Upper lobe of left lung (tissue), 6 donors: Measurements from ENCODE around the gene LCN9. TPM values are rescaled to one million over a fixed set of nuclear protein-coding genes. Genes with fewer than 3 reads are reported as not detected.
"Not testable (repeated sequence)": the region's sequence is repeated elsewhere in the genome, so short reads cannot be mapped to it uniquely, and the experiment has no call there.

Experiments
- ATAC-seq, 2 donors: fragments of 200-7000 bp; cut with Tn5 transposase; one replicate each; pipeline ENCODE4 v1.9.1; 2022; ENCODE audit warnings: mild to moderate bottlenecking in 2 of 2, moderate library complexity in 2 of 2; ENCODE audit not compliant: low FRiP score in 2 of 2
- DNase-seq, 2 donors: peaks; one replicate each; pipeline ENCODE4 v3.0.0-alpha.2; 2019 to 2020
- H3K27ac ChIP-seq, 4 donors: fragments of 200-600 bp; sonication (generic); one replicate each; pipeline ENCODE4 v1.5.1; 2016 to 2019
- H3K27me3 ChIP-seq, 4 donors: fragments of 200-600 bp; sonication (generic); one replicate each; pipeline ENCODE4 v1.5.1; 2017 to 2019
- H3K36me3 ChIP-seq, 4 donors: fragments of 200-600 bp; sonication (generic); one replicate each; pipeline ENCODE4 v1.5.1; 2016 to 2019
- H3K4me1 ChIP-seq, 4 donors: fragments of 200-600 bp; sonication (generic); one replicate each; pipeline ENCODE4 v1.5.1; 2018 to 2019
- H3K4me3 ChIP-seq, 4 donors: fragments of 200-600 bp; sonication (generic); one replicate each; pipeline ENCODE4 v1.5.1; 2017 to 2019; ENCODE audit warnings: mild to moderate bottlenecking in 2 of 4, moderate library complexity in 1 of 4
- H3K9me3 ChIP-seq, 4 donors: fragments of 200-600 bp; sonication (generic); one replicate each; pipeline ENCODE4 v1.5.1; 2018 to 2019
- EP300 ChIP-seq, 4 donors: sonication (generic); formaldehyde crosslinking; IDR thresholded peaks; one replicate each; pipeline ENCODE4 v1.5.1; 2017; ENCODE audit warnings: antibody characterized with exemption in 4 of 4, control low read depth in 2 of 4
- POLR2A ChIP-seq, 4 donors: fragments of 450-650 bp; IDR thresholded peaks; one replicate each; pipeline ENCODE4 v1.5.1; 2016 to 2017; ENCODE audit warnings: antibody characterized with exemption in 4 of 4, mild to moderate bottlenecking in 2 of 4
- POLR2AphosphoS5 ChIP-seq, 2 donors: sonication (generic); formaldehyde crosslinking; IDR thresholded peaks; one replicate each; pipeline ENCODE4 v1.5.1; 2017; ENCODE audit warnings: antibody characterized with exemption in 2 of 2
- WGBS, 2 donors: methylation state at CpG; one replicate each; pipeline ENCODE4 v1.1.5; 2017 to 2018; 5-methylcytosine and 5-hydroxymethylcytosine counted together
- total RNA-seq, 6 donors: library from RNA; depleted of rRNA in 4 of 6; stranded (reverse); fragments of >200 nt in 4 of 6; gene quantifications; one replicate each; pipeline versions ENCODE4 v1.1.0 to v1.2.1, GENCODE V29; 2016 to 2021
- TF ChIP-seq, protein P1 (sequence below), 6 experiments: fragments of 450-650 bp in 4 of 6; fragments of 200-600 bp in 2 of 6; sonication (generic) in 2 of 6; IDR thresholded peaks; one replicate each; pipeline ENCODE4 v1.5.1; 2016 to 2019; ENCODE audit warnings: antibody characterized with exemption in 6 of 6
- donor health status: DM: no; HTN: no; CAD: no; lungs with moderate emphysema.
- donor health status: DM: no; HTN: yes; CAD: no; lungs with severe emphysema.

The LCN9 gene
- total RNA-seq, 6 donors from 2014 or later, result not detected

DNA sequence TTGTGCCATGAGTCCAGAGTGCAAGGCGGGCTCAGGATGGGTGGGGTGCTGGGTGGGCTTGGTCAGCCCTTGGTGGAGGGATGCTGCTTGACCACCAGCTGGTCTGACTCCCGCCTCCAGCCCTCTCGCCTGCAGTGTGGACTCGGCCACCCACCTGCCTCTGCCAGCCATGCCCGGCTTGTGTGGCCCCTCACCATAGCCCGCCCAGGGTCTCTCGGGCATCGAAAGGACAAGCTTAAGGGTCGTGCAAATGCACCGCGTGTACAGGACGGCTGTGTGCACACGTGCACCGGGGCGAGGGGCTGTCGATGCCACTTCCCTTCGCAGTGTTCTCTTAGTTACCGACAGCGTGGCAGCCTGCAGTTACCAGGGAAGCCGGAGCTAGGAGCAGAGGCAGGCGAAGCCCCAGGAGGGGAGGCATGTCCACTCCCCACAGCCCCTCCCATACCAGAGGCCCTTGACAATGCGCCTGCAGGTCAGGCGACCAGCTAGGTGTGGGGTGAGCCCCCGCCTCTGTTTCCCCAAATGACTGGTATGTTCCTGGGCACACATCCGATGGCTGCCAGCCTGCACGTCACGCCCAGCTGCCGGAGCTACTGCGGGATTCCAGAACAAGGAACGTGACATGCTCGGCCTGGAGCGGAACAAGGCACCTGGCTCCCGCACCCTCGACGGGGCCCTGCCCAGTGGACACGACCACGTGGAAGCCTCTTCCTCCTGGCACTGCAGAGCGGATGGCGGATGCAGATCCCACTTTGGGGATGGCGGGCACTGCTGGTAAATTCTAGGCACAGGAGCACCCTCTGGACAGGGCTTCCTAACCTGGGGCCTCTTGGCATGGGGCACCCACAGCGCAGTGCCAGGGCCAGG lies 7.8 kb downstream of the LCN9 start:
- DNase-seq (peak in 1 of 2 donors; percentile 71), ATAC-seq (no peak)
- WGBS, 2 donors, result 83 to 85% methylated on average over 21 to 35 of the region's 41 CpGs
- H3K9me3 ChIP-seq, result peaks cover 0 to 12% (median 0%) of the 10 kb centered on the region in 4 donors
- no peak overlapping the region for H3K4me3 ChIP-seq
- no peak for TF ChIP-seq EP300 (IDR thresholded peaks at IDR 0.05)
- TF ChIP-seq, protein P1, sequence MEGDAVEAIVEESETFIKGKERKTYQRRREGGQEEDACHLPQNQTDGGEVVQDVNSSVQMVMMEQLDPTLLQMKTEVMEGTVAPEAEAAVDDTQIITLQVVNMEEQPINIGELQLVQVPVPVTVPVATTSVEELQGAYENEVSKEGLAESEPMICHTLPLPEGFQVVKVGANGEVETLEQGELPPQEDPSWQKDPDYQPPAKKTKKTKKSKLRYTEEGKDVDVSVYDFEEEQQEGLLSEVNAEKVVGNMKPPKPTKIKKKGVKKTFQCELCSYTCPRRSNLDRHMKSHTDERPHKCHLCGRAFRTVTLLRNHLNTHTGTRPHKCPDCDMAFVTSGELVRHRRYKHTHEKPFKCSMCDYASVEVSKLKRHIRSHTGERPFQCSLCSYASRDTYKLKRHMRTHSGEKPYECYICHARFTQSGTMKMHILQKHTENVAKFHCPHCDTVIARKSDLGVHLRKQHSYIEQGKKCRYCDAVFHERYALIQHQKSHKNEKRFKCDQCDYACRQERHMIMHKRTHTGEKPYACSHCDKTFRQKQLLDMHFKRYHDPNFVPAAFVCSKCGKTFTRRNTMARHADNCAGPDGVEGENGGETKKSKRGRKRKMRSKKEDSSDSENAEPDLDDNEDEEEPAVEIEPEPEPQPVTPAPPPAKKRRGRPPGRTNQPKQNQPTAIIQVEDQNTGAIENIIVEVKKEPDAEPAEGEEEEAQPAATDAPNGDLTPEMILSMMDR (IDR thresholded peaks at IDR 0.05), result no peak
- TF ChIP-seq POLR2A (IDR thresholded peaks at IDR 0.05), result no peak
- no peak for TF ChIP-seq POLR2AphosphoS5 (IDR thresholded peaks at IDR 0.05)
- H3K27me3 ChIP-seq, result no peaks in the 10 kb centered on the region
- no peak overlapping the region for H3K27ac ChIP-seq
- H3K36me3 ChIP-seq, result no peaks in the 10 kb centered on the region
- no peaks in the 10 kb centered on the region for H3K4me1 ChIP-seq

DNA sequence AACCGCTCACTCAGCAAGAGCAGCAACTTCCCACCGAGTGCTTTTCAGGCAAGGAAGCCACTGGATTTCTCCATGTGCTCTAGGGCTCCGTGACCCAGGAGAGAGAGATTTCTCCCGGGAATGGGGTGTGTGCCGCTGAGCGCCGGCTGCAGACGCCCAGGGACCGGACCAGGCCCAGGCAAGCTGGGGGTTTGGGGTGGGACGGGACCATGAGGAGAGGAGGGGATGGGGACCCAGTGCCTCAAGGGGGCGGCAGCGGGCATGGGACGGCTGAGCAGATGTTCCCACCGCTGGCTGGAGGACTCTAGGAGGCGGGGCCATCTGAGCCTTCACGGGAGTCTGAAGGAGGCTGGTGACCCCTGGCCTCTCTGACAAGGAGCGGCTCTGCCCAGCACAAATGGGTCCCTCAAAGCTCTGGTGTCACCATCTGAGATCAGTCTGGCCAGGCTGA lies 8.5 kb downstream of the LCN9 start:
- Histone ChIP-seq H3K4me1 (no peaks in the 10 kb centered on the region), H3K4me3 (no peak overlapping the region), H3K36me3 (no peaks in the 10 kb centered on the region), H3K27ac (no peak overlapping the region), H3K9me3 (peaks cover 0 to 12% (median 0%) of the 10 kb centered on the region in 4 donors), H3K27me3 (no peaks in the 10 kb centered on the region)
- 44 to 69% methylated on average over 9 to 17 of the region's 17 CpGs for WGBS, 2 donors
- TF ChIP-seq, protein P1 (IDR thresholded peaks at IDR 0.05), result no peak
- TF ChIP-seq POLR2AphosphoS5 (IDR thresholded peaks at IDR 0.05), result no peak
- no peak for TF ChIP-seq EP300 (IDR thresholded peaks at IDR 0.05)
- TF ChIP-seq POLR2A (IDR thresholded peaks at IDR 0.05), result no peak
- ATAC-seq, result no peak
- DNase-seq, result peak in 1 of 2 donors; percentile 59

DNA sequence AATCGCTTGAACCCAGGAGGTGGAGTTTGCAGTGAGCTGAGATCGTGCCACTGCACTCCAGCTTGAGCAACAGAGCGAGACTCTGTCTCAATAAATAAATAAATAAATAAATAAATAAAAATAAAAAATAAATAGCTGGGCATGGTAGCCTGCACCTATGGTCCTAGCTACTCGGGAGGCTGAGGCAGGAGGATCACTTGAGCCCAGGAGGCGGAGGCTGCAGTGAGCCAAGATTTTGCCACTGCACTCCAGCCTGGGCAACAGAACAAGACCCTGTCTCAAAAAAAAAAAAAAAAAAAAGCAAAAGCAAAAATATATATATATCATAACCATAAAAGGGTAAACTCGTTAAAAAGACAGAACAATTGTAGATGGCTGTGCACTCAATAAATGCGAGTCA lies 9.7 kb downstream of the LCN9 start:
- not testable (repeated sequence) for H3K27ac ChIP-seq, H3K27me3 ChIP-seq, H3K4me1 ChIP-seq, DNase-seq, ATAC-seq, H3K4me3 ChIP-seq, H3K36me3 ChIP-seq
- H3K9me3 ChIP-seq, result peaks cover 0 to 12% (median 0%) of the 10 kb centered on the region in 4 donors
- WGBS, 2 donors, result 80 to 88% methylated on average over 7 of the region's 7 CpGs

DNA sequence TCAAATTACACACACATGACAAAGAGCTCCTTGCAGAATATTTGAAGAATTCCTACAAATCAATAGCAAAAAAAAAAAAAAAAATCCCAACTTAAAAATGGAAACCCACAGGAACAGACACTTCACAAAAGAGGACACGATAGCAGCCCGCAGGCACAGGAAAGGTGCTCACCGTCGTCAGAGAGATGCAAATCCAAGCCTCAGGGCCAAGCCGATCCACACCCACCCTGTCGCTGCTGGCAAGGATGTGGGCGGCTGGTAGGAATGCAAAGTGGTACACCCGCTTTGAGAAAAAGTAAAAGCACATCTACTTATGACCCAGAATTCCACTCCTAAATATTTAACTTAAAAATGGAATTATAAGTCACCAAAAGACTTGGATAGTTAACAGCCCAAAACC lies 10.8 kb downstream of the LCN9 start:
- DNase-seq (peak in 1 of 2 donors; percentile 17), ATAC-seq (no peak)
- Histone ChIP-seq H3K9me3 (peaks cover 0 to 6% (median 0%) of the 10 kb centered on the region in 4 donors), H3K4me3 (no peak overlapping the region), H3K4me1 (no peaks in the 10 kb centered on the region), H3K27ac (no peak overlapping the region), H3K36me3 (no peaks in the 10 kb centered on the region), H3K27me3 (no peaks in the 10 kb centered on the region)
- no peak for TF ChIP-seq POLR2A (IDR thresholded peaks at IDR 0.05)
- TF ChIP-seq EP300 (IDR thresholded peaks at IDR 0.05), result no peak
- TF ChIP-seq POLR2AphosphoS5 (IDR thresholded peaks at IDR 0.05), result no peak
- 79 to 86% methylated on average over 8 of the region's 8 CpGs for WGBS, 2 donors

DNA sequence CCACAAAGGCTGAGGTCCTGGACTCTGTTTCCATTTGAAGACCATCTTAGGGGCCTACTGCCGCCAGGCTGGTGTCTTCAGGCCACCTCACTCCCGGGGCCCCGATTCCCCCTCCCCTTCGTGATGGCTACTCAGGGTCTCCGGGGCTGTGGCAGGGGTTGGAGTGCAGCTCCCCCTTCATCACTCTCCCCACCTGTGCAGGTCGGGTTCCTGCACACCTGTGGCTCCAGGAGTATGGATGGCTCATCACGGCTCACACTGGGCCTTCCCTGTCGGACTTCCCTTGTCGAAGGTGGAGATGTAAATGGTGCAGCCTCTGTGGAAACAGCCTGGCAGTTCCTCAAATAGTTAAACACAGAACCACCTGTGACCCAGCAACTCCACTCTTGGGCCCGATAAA lies 11.9 kb downstream of the LCN9 start:
- Histone ChIP-seq H3K4me1 (no peaks in the 10 kb centered on the region), H3K4me3 (no peak overlapping the region), H3K27ac (no peak overlapping the region), H3K36me3 (no peaks in the 10 kb centered on the region), H3K27me3 (no peaks in the 10 kb centered on the region), H3K9me3 (no peaks in the 10 kb centered on the region)
- TF ChIP-seq, protein P1 (IDR thresholded peaks at IDR 0.05), result no peak
- no peak for TF ChIP-seq POLR2A (IDR thresholded peaks at IDR 0.05)
- no peak for TF ChIP-seq EP300 (IDR thresholded peaks at IDR 0.05)
- TF ChIP-seq POLR2AphosphoS5 (IDR thresholded peaks at IDR 0.05), result no peak
- DNase-seq (peak in 1 of 2 donors; percentile 26), ATAC-seq (no peak)
- 75 to 86% methylated on average over 10 of the region's 10 CpGs for WGBS, 2 donors
